PC-9 (cell line): ENCODE data around the gene CLEC16A. TPM values are rescaled to one million over a fixed set of nuclear protein-coding genes. Genes with fewer than 3 reads are reported as not detected.

ENCODE experiments used
- BruUV-seq: library from RNA; stranded (reverse); fragments of 400-500 nt; replicated peaks from 2 replicates; lab custom pipeline; 2021; lab: Mats Ljungman, UMichigan
- CTCF ChIA-PET: fragments of 300-600 bp; sonication (Branson Sonifier 250); formaldehyde crosslinking; loops from one replicate; lab custom pipeline; 2022; ENCODE audit warnings: antibody characterized with exemption; lab: Charles Lee
- POLR2A ChIA-PET: fragments of 300-600 bp; sonication (Branson Sonifier 250); formaldehyde crosslinking; loops from one replicate; lab custom pipeline; 2022; ENCODE audit warnings: antibody characterized with exemption; ENCODE audit not compliant: unreplicated experiment; lab: Charles Lee
- DNase-seq, 2 experiments: peaks; one replicate each; pipeline versions ENCODE4 v3.0.0 to v3.0.0-alpha.2; 2015 to 2022; ENCODE audit warnings: mixed read lengths in 1 of 2
- H2AFZ ChIP-seq: fragments of 200-600 bp; sonication (generic); 2 replicates; pipeline ENCODE4 v1.8.1; 2017; ENCODE audit warnings: antibody characterized with exemption
- H3F3A ChIP-seq: fragments of 200-600 bp; sonication (generic); 2 replicates; pipeline ENCODE4 v1.8.1; 2017; ENCODE audit warnings: antibody characterized with exemption, mild to moderate bottlenecking, low read depth; ENCODE audit not compliant: insufficient read depth
- H3K27ac ChIP-seq: fragments of 200-600 bp; sonication (generic); 2 replicates; pipeline ENCODE4 v1.6.1; 2016; ENCODE audit warnings: mixed run types
- H3K27me3 ChIP-seq: fragments of 200-600 bp; sonication (generic); 2 replicates; pipeline ENCODE4 v1.6.1; 2016; ENCODE audit warnings: low read depth, mixed run types; ENCODE audit not compliant: insufficient read depth
- H3K36me3 ChIP-seq: fragments of 200-600 bp; sonication (generic); 2 replicates; pipeline ENCODE4 v1.6.1; 2016; ENCODE audit warnings: low read depth, mixed run types
- H3K4me1 ChIP-seq: fragments of 200-600 bp; sonication (generic); replicated peaks from 2 replicates; pipeline ENCODE4 v1.6.1; 2016; ENCODE audit warnings: mixed run types; ENCODE audit not compliant: insufficient read depth
- H3K4me2 ChIP-seq: fragments of 200-600 bp; sonication (generic); 2 replicates; pipeline ENCODE4 v1.6.1; 2017; ENCODE audit warnings: mixed run types
- H3K4me3 ChIP-seq: fragments of 200-600 bp; sonication (generic); 2 replicates; pipeline ENCODE4 v1.6.1; 2016; ENCODE audit warnings: mixed run types
- H3K79me2 ChIP-seq: fragments of 200-600 bp; sonication (generic); 2 replicates; pipeline ENCODE4 v1.6.1; 2017; ENCODE audit warnings: low read depth, mixed run types
- H3K9me2 ChIP-seq: fragments of 200-600 bp; sonication (generic); 2 replicates; pipeline ENCODE4 v1.8.1; 2017; ENCODE audit warnings: mild to moderate bottlenecking; ENCODE audit not compliant: insufficient read depth
- H3K9me3 ChIP-seq: fragments of 200-600 bp; sonication (generic); 2 replicates; pipeline ENCODE4 v1.8.1; 2016; ENCODE audit warnings: low read depth; ENCODE audit not compliant: insufficient read depth
- H4K20me1 ChIP-seq: fragments of 200-600 bp; sonication (generic); 2 replicates; pipeline ENCODE4 v1.8.1; 2017; ENCODE audit not compliant: insufficient read depth
- EZH2 ChIP-seq: fragments of 200-600 bp; sonication (generic); IDR thresholded peaks from 2 replicates; pipeline ENCODE4 v1.8.0; 2017; ENCODE audit warnings: antibody characterized with exemption, low read depth
- intact Hi-C: fragments of 100-400 bp; cut with micrococcal nuclease; formaldehyde crosslinking; loops from one replicate; pipeline ENCODE4 v1.10.0; 2022; ENCODE audit not compliant: unreplicated experiment
- total RNA-seq: library from RNA; stranded (reverse); gene quantifications from 2 replicates; pipeline ENCODE4 v1.2.3, GENCODE V29; 2021
- TF ChIP-seq, protein P1 (sequence below): fragments of 200-600 bp; sonication (generic); conservative IDR thresholded peaks from 2 replicates; pipeline ENCODE4 v1.6.1; 2017; ENCODE audit warnings: mixed run types, antibody characterized with exemption, mild to moderate bottlenecking, moderate library complexity

Gene CLEC16A
- total RNA-seq, 1 experiment from 2014 or later = 34.9 TPM

DNA sequence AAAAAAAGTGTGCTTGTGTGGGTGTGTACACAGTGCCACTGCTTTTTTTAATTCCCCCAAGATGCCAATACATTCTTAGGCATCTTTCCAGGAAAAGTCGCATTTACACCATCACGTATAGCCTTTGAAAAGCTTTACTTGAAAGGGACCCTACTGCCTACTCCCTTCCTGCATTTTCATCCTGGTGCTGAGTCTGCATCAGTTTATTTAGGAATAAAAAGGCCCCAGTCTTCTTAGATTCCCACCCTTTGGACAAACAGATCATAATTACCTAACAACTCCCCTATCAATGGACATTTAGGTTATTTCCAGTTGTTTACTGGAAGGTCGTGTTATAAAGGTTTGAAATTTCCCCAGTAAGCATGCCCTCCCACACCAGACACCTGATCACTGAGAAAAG is 54.9 kb downstream of the CLEC16A start:
- DNase-seq = no peak
- Histone ChIP-seq H3K4me2 (no peak overlapping the region), H4K20me1 (no peaks in the 10 kb centered on the region), H3K79me2 (no peaks in the 10 kb centered on the region; the same call in 1 of the 2 replicates), H3K27ac (no peak overlapping the region), H3K4me3 (no peak overlapping the region), H3K4me1 (peaks cover 1% of the 10 kb centered on the region; the same call in 1 of the 2 replicates), H3F3A (no peaks in the 10 kb centered on the region), H3K27me3 (no peaks in the 10 kb centered on the region), H3K36me3 (0 out of 2 replicates have a peak, but pooled peaks cover under 1% of the 10 kb centered on the region), H2AFZ (no peak overlapping the region), H3K9me2 (no peaks in the 10 kb centered on the region), H3K9me3 (no peaks in the 10 kb centered on the region)
- intact Hi-C loops = no loop called here
- CTCF ChIA-PET = no interaction called here
- BruUV-seq = no TSS peak
- POLR2A ChIA-PET = no interaction called here
- TF ChIP-seq, protein P1, sequence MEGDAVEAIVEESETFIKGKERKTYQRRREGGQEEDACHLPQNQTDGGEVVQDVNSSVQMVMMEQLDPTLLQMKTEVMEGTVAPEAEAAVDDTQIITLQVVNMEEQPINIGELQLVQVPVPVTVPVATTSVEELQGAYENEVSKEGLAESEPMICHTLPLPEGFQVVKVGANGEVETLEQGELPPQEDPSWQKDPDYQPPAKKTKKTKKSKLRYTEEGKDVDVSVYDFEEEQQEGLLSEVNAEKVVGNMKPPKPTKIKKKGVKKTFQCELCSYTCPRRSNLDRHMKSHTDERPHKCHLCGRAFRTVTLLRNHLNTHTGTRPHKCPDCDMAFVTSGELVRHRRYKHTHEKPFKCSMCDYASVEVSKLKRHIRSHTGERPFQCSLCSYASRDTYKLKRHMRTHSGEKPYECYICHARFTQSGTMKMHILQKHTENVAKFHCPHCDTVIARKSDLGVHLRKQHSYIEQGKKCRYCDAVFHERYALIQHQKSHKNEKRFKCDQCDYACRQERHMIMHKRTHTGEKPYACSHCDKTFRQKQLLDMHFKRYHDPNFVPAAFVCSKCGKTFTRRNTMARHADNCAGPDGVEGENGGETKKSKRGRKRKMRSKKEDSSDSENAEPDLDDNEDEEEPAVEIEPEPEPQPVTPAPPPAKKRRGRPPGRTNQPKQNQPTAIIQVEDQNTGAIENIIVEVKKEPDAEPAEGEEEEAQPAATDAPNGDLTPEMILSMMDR = no peak
- TF ChIP-seq EZH2 = no peak

DNA sequence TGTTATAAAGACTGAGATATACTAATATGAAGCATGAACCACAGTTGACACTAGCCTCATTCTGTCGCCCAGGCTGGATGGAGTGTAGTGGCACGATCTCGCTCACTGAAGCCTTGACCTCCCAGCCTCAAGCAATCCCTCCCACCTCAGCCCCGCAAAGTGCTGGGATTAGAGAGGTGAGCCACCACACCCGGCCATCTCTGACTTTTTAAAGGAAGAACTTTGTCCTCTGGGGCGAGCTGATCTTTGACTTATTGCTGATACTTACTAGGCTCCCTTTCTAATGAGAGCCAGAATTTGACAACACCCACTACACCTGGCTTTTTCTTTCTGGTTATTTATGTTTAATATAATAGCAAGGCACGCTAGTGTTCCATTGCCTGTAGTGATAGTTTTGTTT is 57.2 kb downstream of the CLEC16A start:
- ChIA-PET POLR2A (interaction anchor here (0.5 kb wide), 1 partner anchor 1049 kb away, joined by 6 read pairs; no protein-coding TSS in a partner anchor), CTCF (no interaction called here)

DNA sequence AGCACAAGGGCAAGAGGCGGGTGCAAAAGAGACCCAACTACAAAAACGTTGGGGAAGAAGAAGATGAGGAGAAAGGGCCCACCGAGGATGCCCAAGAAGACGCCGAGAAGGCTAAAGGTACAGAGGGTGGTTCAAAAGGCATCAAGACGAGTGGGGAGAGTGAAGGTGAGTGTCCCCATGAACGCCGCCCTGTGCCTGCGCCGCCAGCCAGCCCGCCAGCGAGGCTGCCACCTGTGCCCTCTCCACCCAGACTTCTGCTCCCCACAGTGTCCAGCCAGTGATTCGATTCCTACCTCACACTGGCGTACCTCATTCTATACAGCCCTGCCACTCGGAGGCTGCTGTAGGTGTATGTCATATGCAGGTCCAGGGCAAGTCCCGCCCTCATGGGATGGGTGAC is 58.8 kb downstream of the CLEC16A start:
- Histone ChIP-seq H3K4me3 (no peak overlapping the region), H3F3A (no peaks in the 10 kb centered on the region), H3K27me3 (no peaks in the 10 kb centered on the region), H3K79me2 (no peaks in the 10 kb centered on the region), H3K9me2 (no peaks in the 10 kb centered on the region), H3K27ac (no peak overlapping the region), H3K4me2 (no peak overlapping the region), H3K36me3 (no peaks in the 10 kb centered on the region), H2AFZ (no peak overlapping the region), H4K20me1 (no peaks in the 10 kb centered on the region), H3K9me3 (no peaks in the 10 kb centered on the region), H3K4me1 (no peaks in the 10 kb centered on the region)
- ChIA-PET CTCF (interaction anchor here (0.6 kb wide), 1 partner anchor 206 kb away, joined by 4 read pairs; no protein-coding TSS in a partner anchor), POLR2A (no interaction called here)
- no peak for DNase-seq
- intact Hi-C loops = no loop called here
- TF ChIP-seq, protein P1 = no peak
- no peak for TF ChIP-seq EZH2
- no TSS peak for BruUV-seq

More for the DNA sequence above, 57.2 kb downstream of the CLEC16A start:
- Histone ChIP-seq H3K4me1 (no peaks in the 10 kb centered on the region), H3K4me3 (no peak overlapping the region), H3K9me3 (no peaks in the 10 kb centered on the region), H3K27me3 (no peaks in the 10 kb centered on the region), H3K4me2 (no peak overlapping the region), H3K36me3 (no peaks in the 10 kb centered on the region), H4K20me1 (no peaks in the 10 kb centered on the region), H3F3A (no peaks in the 10 kb centered on the region), H3K27ac (no peak overlapping the region), H2AFZ (no peak overlapping the region), H3K79me2 (no peaks in the 10 kb centered on the region), H3K9me2 (no peaks in the 10 kb centered on the region)
- no TSS peak for BruUV-seq
- intact Hi-C loops = no loop called here
- TF ChIP-seq, protein P1 = no peak
- TF ChIP-seq EZH2 = no peak
- DNase-seq = no peak
